A549 (cell line): ENCODE data around the gene C5orf63.

ENCODE experiments used
- CTCF ChIP-seq: fragments of >200 bp; sonication (Bioruptor Twin); formaldehyde crosslinking; IDR thresholded peaks from 3 replicates; pipeline ENCODE4 v1.5.1; 2016
- EP300 ChIP-seq, 2 experiments: fragments of >200 bp; sonication (Bioruptor Twin); formaldehyde crosslinking; IDR thresholded peaks; 2 replicates in 1 of 2; 3 replicates in 1 of 2; pipeline ENCODE4 v1.6.1; 2016 to 2017
- MAX ChIP-seq: IDR thresholded peaks from 2 replicates; pipeline ENCODE4 v1.6.1; 2012
- POLR2A ChIP-seq: IDR thresholded peaks from 2 replicates; pipeline ENCODE4 v1.6.1; 2012; ENCODE audit warnings: mild to moderate bottlenecking, low read length

- no peak for TF ChIP-seq MAX
- TF ChIP-seq CTCF = no peak
- no peak for TF ChIP-seq EP300 (IDR thresholded peaks at IDR 0.05)
- TF ChIP-seq POLR2A = no peak
Measured at GRCh38 chr5:127077366-127077765, 4.1 kb upstream of the C5orf63 start.
